Spleen (tissue), 11 donors: ENCODE measurements around the gene HOXC11. TPM values are rescaled to one million over a fixed set of nuclear protein-coding genes. Genes with fewer than 3 reads are reported as not detected.

Experiments used
- DNase-seq: peaks from one replicate; pipeline ENCODE4 v3.0.0-alpha.2; 2020
- H3K27ac ChIP-seq, 8 donors: fragments of 200-600 bp; sonication (generic) in 7 of 8; 1 replicate in 4 of 8; 2 replicates in 4 of 8; pipeline versions ENCODE4 v1.5.0 to v1.8.0; 2016 to 2021; ENCODE audit warnings: inconsistent platforms in 4 of 8, mild to moderate bottlenecking in 4 of 8, moderate library complexity in 1 of 8
- H3K27me3 ChIP-seq, 7 donors: fragments of 200-600 bp; sonication (generic) in 6 of 7; replicated peaks in 1 of 7; 1 replicate in 4 of 7; 2 replicates in 3 of 7; pipeline versions ENCODE4 v1.5.0 to v1.8.0; 2016 to 2021; ENCODE audit warnings: inconsistent platforms in 3 of 7, mild to moderate bottlenecking in 1 of 7
- H3K36me3 ChIP-seq, 6 donors: fragments of 200-600 bp; sonication (generic) in 5 of 6; 1 replicate in 4 of 6; 2 replicates in 2 of 6; pipeline versions ENCODE4 v1.5.0 to v1.8.0; 2016 to 2021; ENCODE audit warnings: inconsistent platforms in 2 of 6
- H3K4me1 ChIP-seq, 6 donors: fragments of 200-600 bp; sonication (generic) in 5 of 6; 1 replicate in 3 of 6; 2 replicates in 3 of 6; pipeline versions ENCODE4 v1.5.0 to v1.8.0; 2016 to 2021; ENCODE audit warnings: inconsistent platforms in 3 of 6
- H3K4me3 ChIP-seq, 8 donors: fragments of 200-600 bp; sonication (generic) in 7 of 8; 1 replicate in 4 of 8; 2 replicates in 4 of 8; pipeline versions ENCODE4 v1.5.0 to v1.8.0; 2016 to 2021; ENCODE audit warnings: inconsistent platforms in 4 of 8, mild to moderate bottlenecking in 4 of 8, moderate library complexity in 2 of 8
- H3K9me3 ChIP-seq, 8 donors: fragments of 200-600 bp; sonication (generic) in 7 of 8; 1 replicate in 4 of 8; 2 replicates in 4 of 8; pipeline versions ENCODE4 v1.5.0 to v1.8.0; 2016 to 2021; ENCODE audit warnings: inconsistent platforms in 4 of 8
- POLR2A ChIP-seq, 3 donors: fragments of 450-650 bp; IDR thresholded peaks; one replicate each; pipeline ENCODE4 v1.5.1; 2017; ENCODE audit warnings: antibody characterized with exemption in 3 of 3, mild to moderate bottlenecking in 1 of 3
- POLR2AphosphoS5 ChIP-seq, 3 donors: sonication (generic); formaldehyde crosslinking; IDR thresholded peaks; one replicate each; pipeline ENCODE4 v1.5.1; 2017; ENCODE audit warnings: antibody characterized with exemption in 3 of 3
- WGBS, 5 donors: extraction: QIAGEN DNeasy Blood & Tissue Kit in 3 of 5; methylation state at CpG; one replicate each; pipeline versions ENCODE4 v1.1.5 to v1.1.7; 2013 to 2018; 5-methylcytosine and 5-hydroxymethylcytosine counted together
- intact Hi-C: fragments of 100-400 bp; cut with DNase I; formaldehyde crosslinking; loops from one replicate; pipeline ENCODE4 v1.15.0; 2023; ENCODE audit warnings: low total_unique reads
- polyA plus RNA-seq, 3 donors: library from polyadenylated mRNA; stranded (reverse); fragments of 200-250 nt; gene quantifications; one replicate each; pipeline ENCODE4 v1.2.1, GENCODE V29; 2013
- total RNA-seq, 7 donors: library from RNA; depleted of rRNA in 3 of 7; stranded (reverse); fragments of >200 nt in 3 of 7; fragmentation: NEBNext Ultra II Directional in 4 of 7; extraction: Animal tissue kit (Norgen Biotek cat#: 25700) in 4 of 7; gene quantifications; one replicate each; pipeline versions ENCODE4 v1.1.0 to v1.2.1, GENCODE V29; 2016 to 2021
- TF ChIP-seq, protein P1 (sequence below), 11 experiments: fragments of 200-600 bp in 7 of 11; fragments of 450-650 bp in 4 of 11; sonication (generic) in 4 of 11; IDR thresholded peaks in 8 of 11; conservative IDR thresholded peaks in 3 of 11; 1 replicate in 7 of 11; 2 replicates in 4 of 11; pipeline versions ENCODE4 v1.4.0 to v1.8.0; 2016 to 2021; ENCODE audit warnings: antibody characterized with exemption in 11 of 11, inconsistent platforms in 4 of 11, mild to moderate bottlenecking in 1 of 11
- donor health status: healthy with polysubstance abuse.
- donor health status: DM: no; HTN: no; CAD: no; lungs with moderate emphysema.
- donor health status: DM: no; HTN: no; CAD: no.
- donor health status: Bipolar disorder and iron deficiency.
- donor health status: healthy.
- donor health status: DM: no; HTN: no; CAD: no.
- donor health status: DM: yes; HTN: yes; CAD: no.

Gene HOXC11
- total and polyA plus RNA-seq, 10 donors, result not detected

DNA sequence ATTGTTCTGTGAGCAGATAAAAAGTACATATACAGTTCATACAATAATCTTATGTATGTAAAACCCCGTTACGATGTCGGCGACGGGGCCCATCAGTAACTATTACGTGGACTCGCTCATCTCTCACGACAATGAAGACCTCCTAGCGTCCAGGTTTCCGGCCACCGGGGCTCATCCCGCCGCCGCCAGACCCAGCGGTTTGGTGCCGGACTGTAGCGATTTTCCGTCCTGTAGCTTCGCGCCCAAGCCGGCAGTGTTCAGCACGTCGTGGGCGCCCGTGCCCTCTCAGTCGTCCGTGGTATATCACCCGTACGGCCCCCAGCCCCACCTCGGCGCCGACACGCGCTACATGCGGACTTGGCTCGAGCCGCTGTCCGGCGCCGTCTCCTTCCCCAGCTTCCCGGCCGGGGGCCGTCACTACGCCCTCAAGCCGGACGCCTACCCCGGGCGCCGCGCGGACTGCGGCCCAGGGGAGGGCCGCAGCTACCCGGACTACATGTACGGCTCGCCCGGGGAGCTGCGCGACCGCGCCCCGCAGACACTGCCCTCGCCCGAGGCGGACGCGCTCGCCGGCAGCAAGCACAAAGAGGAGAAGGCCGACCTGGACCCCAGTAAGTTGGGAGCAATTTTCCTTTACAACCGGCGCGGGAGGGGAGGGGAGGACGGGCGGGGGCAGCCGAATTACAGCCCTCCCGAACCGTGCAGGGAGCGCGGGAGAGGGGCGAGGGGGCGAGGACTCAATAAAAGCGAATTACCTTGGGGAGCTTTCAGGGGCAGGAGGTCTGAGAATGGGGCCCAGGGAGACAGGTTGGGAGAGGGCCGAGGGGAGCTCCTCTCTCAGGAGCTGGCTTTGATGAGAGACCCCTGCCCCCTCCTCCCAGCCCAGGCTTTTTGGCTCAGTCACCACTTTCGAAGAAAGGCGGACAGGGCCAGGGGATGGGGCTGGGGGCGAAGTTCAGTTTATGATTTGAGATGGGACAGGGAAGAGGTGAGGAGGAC is 27.5 kb downstream of the HOXC11 start, which contains the start of gene HOXC9:
Gene HOXC9 (plus strand): TSS at position 46 of the 999 bp plus-strand sequence. CDS start 28 bp downstream, at position 74.
- Histone ChIP-seq H3K27ac (no peak within 1 kb of the TSS), H3K27me3 (peaks cover 16 to 100% (median 100%) of the 10 kb centered on the region in 7 donors), H3K36me3 (no peaks in the 10 kb centered on the region), H3K4me1 (peaks cover 10 to 48% (median 31%) of the 10 kb centered on the region in 6 donors), H3K4me3 (peak within 1 kb of the TSS in 5 of 8 donors; percentile 13 to 53 (median 15)), H3K9me3 (no peaks in the 10 kb centered on the region)
- 5 to 8% (median 6%) methylated on average over 40 to 87 of the region's 87 CpGs for WGBS, 5 donors
- intact Hi-C loops, result loop anchor here (5.0 kb wide), 1 partner anchor 202 kb away; no protein-coding TSS in a partner anchor
- TF ChIP-seq POLR2AphosphoS5 (IDR thresholded peaks at IDR 0.05) (no peak), POLR2A (IDR thresholded peaks at IDR 0.05) (no peak)
- TF ChIP-seq, protein P1, sequence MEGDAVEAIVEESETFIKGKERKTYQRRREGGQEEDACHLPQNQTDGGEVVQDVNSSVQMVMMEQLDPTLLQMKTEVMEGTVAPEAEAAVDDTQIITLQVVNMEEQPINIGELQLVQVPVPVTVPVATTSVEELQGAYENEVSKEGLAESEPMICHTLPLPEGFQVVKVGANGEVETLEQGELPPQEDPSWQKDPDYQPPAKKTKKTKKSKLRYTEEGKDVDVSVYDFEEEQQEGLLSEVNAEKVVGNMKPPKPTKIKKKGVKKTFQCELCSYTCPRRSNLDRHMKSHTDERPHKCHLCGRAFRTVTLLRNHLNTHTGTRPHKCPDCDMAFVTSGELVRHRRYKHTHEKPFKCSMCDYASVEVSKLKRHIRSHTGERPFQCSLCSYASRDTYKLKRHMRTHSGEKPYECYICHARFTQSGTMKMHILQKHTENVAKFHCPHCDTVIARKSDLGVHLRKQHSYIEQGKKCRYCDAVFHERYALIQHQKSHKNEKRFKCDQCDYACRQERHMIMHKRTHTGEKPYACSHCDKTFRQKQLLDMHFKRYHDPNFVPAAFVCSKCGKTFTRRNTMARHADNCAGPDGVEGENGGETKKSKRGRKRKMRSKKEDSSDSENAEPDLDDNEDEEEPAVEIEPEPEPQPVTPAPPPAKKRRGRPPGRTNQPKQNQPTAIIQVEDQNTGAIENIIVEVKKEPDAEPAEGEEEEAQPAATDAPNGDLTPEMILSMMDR (IDR thresholded peaks at IDR 0.05 in 8 of 11, conservative IDR thresholded peaks at IDR 0.05 in 3 of 11), result no peak
- DNase-seq, result no peak

DNA sequence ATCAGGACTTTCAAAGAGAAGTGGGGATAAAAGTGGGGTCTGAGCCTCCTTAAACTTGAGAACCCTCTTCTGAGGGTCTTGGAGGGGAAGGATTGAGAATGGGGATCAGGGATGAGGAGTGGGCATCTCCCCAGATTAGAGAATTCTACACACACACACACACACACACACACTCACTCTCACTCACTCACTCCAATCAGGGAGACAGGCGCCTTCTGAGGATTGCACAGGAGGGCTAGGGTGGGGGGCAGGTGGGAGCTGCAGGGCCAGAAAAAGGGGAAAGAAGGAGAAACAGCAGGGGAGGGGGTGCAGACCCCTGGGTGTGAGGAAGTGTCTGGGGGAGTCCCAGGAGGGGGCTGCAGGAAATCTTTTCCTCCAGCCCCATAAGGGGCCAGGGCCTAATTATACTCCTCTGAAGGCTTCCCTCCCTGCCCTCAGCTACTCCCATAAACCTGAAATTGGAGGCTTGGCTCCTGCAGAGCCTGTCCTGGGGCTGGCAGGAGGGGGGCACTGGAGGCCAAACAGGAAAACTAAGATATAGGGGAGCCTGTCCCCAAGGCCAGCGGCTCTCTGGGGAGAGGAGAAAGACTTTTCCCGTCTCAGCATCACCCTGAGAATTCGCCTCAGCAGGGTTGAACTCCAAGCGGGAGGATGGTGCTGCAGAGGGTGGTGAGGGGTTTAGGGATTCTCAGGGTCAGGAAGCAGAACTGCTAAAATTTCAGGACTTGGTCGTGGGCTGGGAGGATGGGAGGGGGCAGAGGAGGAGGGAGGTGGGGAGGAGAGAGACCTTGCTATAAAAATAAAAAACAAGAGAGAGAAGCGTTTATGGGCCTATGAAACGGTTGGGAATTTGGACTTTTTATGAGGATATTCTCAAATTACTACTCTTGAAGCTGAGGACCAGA is 28.6 kb downstream of the HOXC11 start:
- H3K4me3 ChIP-seq, result no peak overlapping the region
- DNase-seq, result peak; percentile 24
- H3K9me3 ChIP-seq, result no peaks in the 10 kb centered on the region
- intact Hi-C loops, result loop anchor here (5.0 kb wide), 1 partner anchor 201 kb away; no protein-coding TSS in a partner anchor
- peaks cover 6 to 48% (median 30%) of the 10 kb centered on the region in 6 donors for H3K4me1 ChIP-seq
- 23 to 30% (median 26%) methylated on average over 8 of the region's 8 CpGs for WGBS, 5 donors
- no peaks in the 10 kb centered on the region for H3K36me3 ChIP-seq
- no peak overlapping the region for H3K27ac ChIP-seq
- TF ChIP-seq, protein P1 (IDR thresholded peaks at IDR 0.05 in 8 of 11, conservative IDR thresholded peaks at IDR 0.05 in 3 of 11), result no peak
- no peak for TF ChIP-seq POLR2A (IDR thresholded peaks at IDR 0.05)
- no peak for TF ChIP-seq POLR2AphosphoS5 (IDR thresholded peaks at IDR 0.05)
- peaks cover 13 to 100% (median 98%) of the 10 kb centered on the region in 7 donors for H3K27me3 ChIP-seq

DNA sequence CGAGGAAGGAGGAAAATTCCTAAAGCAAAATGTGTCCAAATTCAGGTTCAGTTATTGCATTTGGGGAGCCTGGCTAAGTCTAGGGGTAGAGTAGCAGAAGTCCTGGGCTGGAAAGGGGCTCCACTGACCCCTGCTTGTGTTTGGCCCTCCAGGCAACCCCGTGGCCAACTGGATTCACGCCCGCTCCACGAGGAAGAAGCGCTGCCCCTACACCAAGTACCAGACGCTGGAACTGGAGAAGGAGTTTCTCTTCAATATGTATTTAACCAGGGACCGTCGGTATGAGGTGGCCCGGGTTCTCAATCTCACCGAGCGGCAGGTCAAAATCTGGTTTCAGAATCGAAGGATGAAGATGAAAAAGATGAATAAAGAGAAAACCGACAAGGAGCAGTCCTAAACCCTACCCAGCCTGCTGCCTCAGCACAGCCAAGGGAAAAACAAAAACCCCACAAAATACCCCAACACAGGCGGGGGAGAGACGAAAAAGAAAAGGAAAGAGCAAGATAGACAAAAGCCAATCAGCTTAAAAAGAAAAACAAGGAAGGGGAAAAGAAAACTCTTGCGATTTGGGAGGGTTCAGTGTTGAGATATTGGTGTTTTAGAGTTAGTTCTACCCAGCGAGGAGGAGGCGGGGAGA is 29.5 kb downstream of the HOXC11 start:
- DNase-seq, result peak; percentile 43
- intact Hi-C loops, result loop anchor here (5.0 kb wide), 1 partner anchor 200 kb away; no protein-coding TSS in a partner anchor
- WGBS, 5 donors, result 16 to 29% (median 19%) methylated on average over 19 of the region's 19 CpGs
- Histone ChIP-seq H3K9me3 (no peaks in the 10 kb centered on the region), H3K27ac (no peak overlapping the region), H3K36me3 (no peaks in the 10 kb centered on the region), H3K27me3 (peaks cover 13 to 100% (median 98%) of the 10 kb centered on the region in 7 donors), H3K4me3 (no peak overlapping the region), H3K4me1 (peaks cover 6 to 48% (median 29%) of the 10 kb centered on the region in 6 donors)
- TF ChIP-seq POLR2A (IDR thresholded peaks at IDR 0.05) (no peak), POLR2AphosphoS5 (IDR thresholded peaks at IDR 0.05) (no peak)
- TF ChIP-seq, protein P1 (IDR thresholded peaks at IDR 0.05 in 8 of 11, conservative IDR thresholded peaks at IDR 0.05 in 3 of 11), result no peak
